OCI-LY1 (cell line): Measurements from ENCODE around the gene MCHR2.

Experiments used
- EZH2 ChIP-seq: fragments of 200-600 bp; sonication (generic), shearing (Covaris generic); IDR thresholded peaks from 2 replicates; pipeline ENCODE4 v1.8.0; 2017; ENCODE audit warnings: borderline replicate concordance, mixed run types, mild to moderate bottlenecking, antibody characterized with exemption, low read length, moderate library complexity, mixed read lengths
- TF ChIP-seq, protein P1 (sequence below): fragments of 200-600 bp; sonication (generic), shearing (Covaris generic); IDR thresholded peaks from 2 replicates; pipeline ENCODE4 v1.5.1; 2017; ENCODE audit warnings: mild to moderate bottlenecking, antibody characterized with exemption, low read length, moderate library complexity, mixed read lengths

DNA sequence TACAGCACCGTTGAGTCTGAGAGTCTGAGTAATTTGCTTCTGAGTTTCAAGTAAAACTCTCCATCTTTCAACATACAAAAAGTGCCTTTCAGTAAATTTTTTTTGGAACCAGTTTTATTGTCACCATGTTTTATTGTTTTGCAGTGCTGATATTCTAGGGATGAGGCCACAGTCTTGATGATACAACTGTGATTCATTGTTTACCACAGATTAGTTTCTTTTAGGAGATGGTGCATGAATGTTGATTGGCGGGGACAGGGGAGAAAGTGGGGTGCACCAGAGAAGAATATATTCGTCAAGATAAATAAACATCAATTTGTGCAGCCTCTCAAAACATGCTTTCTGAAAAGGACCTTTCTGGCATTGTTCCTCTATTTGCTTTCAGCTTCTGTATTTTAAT is 109.0 kb downstream of the MCHR2 start:
- TF ChIP-seq, protein P1, sequence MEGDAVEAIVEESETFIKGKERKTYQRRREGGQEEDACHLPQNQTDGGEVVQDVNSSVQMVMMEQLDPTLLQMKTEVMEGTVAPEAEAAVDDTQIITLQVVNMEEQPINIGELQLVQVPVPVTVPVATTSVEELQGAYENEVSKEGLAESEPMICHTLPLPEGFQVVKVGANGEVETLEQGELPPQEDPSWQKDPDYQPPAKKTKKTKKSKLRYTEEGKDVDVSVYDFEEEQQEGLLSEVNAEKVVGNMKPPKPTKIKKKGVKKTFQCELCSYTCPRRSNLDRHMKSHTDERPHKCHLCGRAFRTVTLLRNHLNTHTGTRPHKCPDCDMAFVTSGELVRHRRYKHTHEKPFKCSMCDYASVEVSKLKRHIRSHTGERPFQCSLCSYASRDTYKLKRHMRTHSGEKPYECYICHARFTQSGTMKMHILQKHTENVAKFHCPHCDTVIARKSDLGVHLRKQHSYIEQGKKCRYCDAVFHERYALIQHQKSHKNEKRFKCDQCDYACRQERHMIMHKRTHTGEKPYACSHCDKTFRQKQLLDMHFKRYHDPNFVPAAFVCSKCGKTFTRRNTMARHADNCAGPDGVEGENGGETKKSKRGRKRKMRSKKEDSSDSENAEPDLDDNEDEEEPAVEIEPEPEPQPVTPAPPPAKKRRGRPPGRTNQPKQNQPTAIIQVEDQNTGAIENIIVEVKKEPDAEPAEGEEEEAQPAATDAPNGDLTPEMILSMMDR: no peak
- no peak for TF ChIP-seq EZH2
